K562 (cell line): ENCODE measurements around the gene LDB2. TPM values are rescaled to one million over a fixed set of nuclear protein-coding genes. Genes with fewer than 3 reads are reported as not detected.

Source experiments
- ATAC-seq: fragments of 200-7000 bp; cut with Tn5 transposase; 3 replicates; pipeline ENCODE4 v1.9.1; 2020; ENCODE audit warnings: moderate library complexity
- BruUV-seq: library from RNA; stranded (reverse); fragments of 400-500 nt; replicated peaks from 2 replicates; lab custom pipeline; 2021; lab: Mats Ljungman, UMichigan
- CTCF ChIA-PET: fragments of 300-600 bp; formaldehyde crosslinking; extraction: SDS; loops from one replicate; lab custom pipeline; 2021; ENCODE audit warnings: low intra/inter-chr PET ratio; lab: Yijun Ruan, JAX
- POLR2A ChIA-PET: fragments of 300-600, 350-650 bp; sonication (Branson Sonifier 250); formaldehyde crosslinking; extraction: SDS; loops from one replicate; lab custom pipeline; 2021; ENCODE audit warnings: antibody characterized with exemption, inconsistent platforms; lab: Yijun Ruan, JAX
- DNase-seq, 4 experiments: peaks; one replicate each; pipeline versions ENCODE4 v3.0.0 to v3.0.0-alpha.2; 2011 to 2018; ENCODE audit warnings: low spot score in 3 of 4, mixed read lengths in 3 of 4; ENCODE audit errors: extremely low read depth in 1 of 4
- FAIRE-seq: peaks from 2 replicates; lab custom pipeline; 2011; peaks lifted over from hg19 to GRCh38; lab: Jason Lieb, UNC
- H2AFZ ChIP-seq: 2 replicates; pipeline ENCODE4 v1.6.0; 2011; ENCODE audit warnings: low read depth, low read length, control low read depth, inconsistent platforms
- H3K27ac ChIP-seq: fragments of 200-600 bp; 3 replicates; pipeline ENCODE4 v1.8.0; 2011; ENCODE audit warnings: low read depth, mild to moderate bottlenecking, control low read depth, inconsistent platforms, low read length, moderate library complexity, mixed read lengths; ENCODE audit errors: extremely low read depth
- H3K27me3 ChIP-seq, 2 experiments: fragments of 300-600 bp in 1 of 2; 2 replicates in 1 of 2; 3 replicates in 1 of 2; pipeline versions ENCODE4 v1.6.0 to v1.8.0; 2011; ENCODE audit warnings: inconsistent platforms in 2 of 2, low read length in 2 of 2, mild to moderate bottlenecking in 1 of 2, mixed read lengths in 1 of 2, moderate library complexity in 1 of 2; ENCODE audit not compliant: control insufficient read depth in 2 of 2, insufficient read depth in 2 of 2
- H3K36me3 ChIP-seq: fragments of 300-600 bp; 3 replicates; pipeline ENCODE4 v1.8.0; 2011; ENCODE audit warnings: mild to moderate bottlenecking, low read length, inconsistent platforms; ENCODE audit not compliant: control insufficient read depth, insufficient read depth
- H3K4me1 ChIP-seq, 2 experiments: fragments of 200-600 bp in 1 of 2; replicated peaks in 1 of 2; 2 replicates in 1 of 2; 3 replicates in 1 of 2; pipeline versions ENCODE4 v1.5.1 to v1.8.0; 2011; ENCODE audit warnings: inconsistent platforms in 2 of 2, low read length in 2 of 2, mild to moderate bottlenecking in 1 of 2, mixed read lengths in 1 of 2, moderate library complexity in 1 of 2; ENCODE audit not compliant: control insufficient read depth in 2 of 2, insufficient read depth in 2 of 2
- H3K4me2 ChIP-seq: 2 replicates; pipeline ENCODE4 v1.6.1; 2011; ENCODE audit warnings: low read length, control low read depth, inconsistent platforms, mixed read lengths; ENCODE audit not compliant: insufficient read depth
- H3K4me3 ChIP-seq: fragments of 200-600 bp; sonication (generic), shearing (Covaris generic); 2 replicates; pipeline ENCODE4 v1.5.1; 2016; ENCODE audit warnings: control low read depth, inconsistent platforms
- H3K79me2 ChIP-seq: fragments of 200-600 bp; 3 replicates; pipeline ENCODE4 v1.8.0; 2011; ENCODE audit warnings: low read length, inconsistent platforms; ENCODE audit not compliant: control insufficient read depth, insufficient read depth
- H3K9ac ChIP-seq, 2 experiments: 2 replicates each; pipeline versions ENCODE4 v1.6.0 to v1.6.1; 2011; ENCODE audit warnings: low read depth in 2 of 2, low read length in 2 of 2, control low read depth in 1 of 2, inconsistent platforms in 1 of 2, mild to moderate bottlenecking in 1 of 2, mixed read lengths in 1 of 2; ENCODE audit not compliant: insufficient read depth in 1 of 2
- H3K9me1 ChIP-seq: one replicate; pipeline ENCODE4 v1.6.0; 2011; ENCODE audit warnings: inconsistent platforms, mild to moderate bottlenecking, low read length, moderate library complexity; ENCODE audit not compliant: control insufficient read depth, insufficient read depth
- H3K9me3 ChIP-seq: replicated peaks from 2 replicates; pipeline ENCODE4 v1.5.1; 2011; ENCODE audit warnings: low read depth, low read length, inconsistent platforms; ENCODE audit not compliant: control insufficient read depth, insufficient read depth
- H4K20me1 ChIP-seq: replicated peaks from 2 replicates; pipeline ENCODE4 v1.6.1; 2011; ENCODE audit warnings: low read length, inconsistent platforms, mixed read lengths; ENCODE audit not compliant: control insufficient read depth, insufficient read depth
- CREM ChIP-seq: IDR thresholded peaks from 2 replicates; pipeline ENCODE4 v1.6.1; 2014; ENCODE audit warnings: antibody characterized with exemption, low read depth
- HEY1 ChIP-seq: fragments of 250-450 bp; sonication (Bioruptor Pico); IDR thresholded peaks from 2 replicates; pipeline ENCODE4 v1.5.0; 2020; ENCODE audit warnings: mild to moderate bottlenecking, moderate library complexity, borderline replicate concordance
- NFRKB ChIP-seq: fragments of 450-650 bp; IDR thresholded peaks from 2 replicates; pipeline ENCODE4 v1.6.1; 2016; ENCODE audit warnings: low read depth
- TCF7 ChIP-seq: sonication (generic); IDR thresholded peaks from 2 replicates; pipeline ENCODE4 v1.6.1; 2016; ENCODE audit warnings: antibody characterized with exemption, borderline replicate concordance
- ZBED1 ChIP-seq: IDR thresholded peaks from 2 replicates; pipeline ENCODE4 v1.6.1; 2014
- ZBTB49 ChIP-seq: sonication (generic); formaldehyde crosslinking; IDR thresholded peaks from 2 replicates; pipeline ENCODE4 v1.8.0; 2022; ENCODE audit warnings: missing genetic modification reagents, mild to moderate bottlenecking, borderline replicate concordance
- ZC3H4 ChIP-seq: sonication (generic); formaldehyde crosslinking; IDR thresholded peaks from 2 replicates; pipeline ENCODE4 v1.9.0; 2021; ENCODE audit warnings: missing genetic modification reagents, borderline replicate concordance
- ZNF263 ChIP-seq: sonication (generic); formaldehyde crosslinking; IDR thresholded peaks from 2 replicates; pipeline ENCODE4 v1.8.0; 2022; ENCODE audit warnings: mild to moderate bottlenecking, missing genetic modification reagents, borderline replicate concordance
- WGBS: fragments of 100-300 bp; shearing (Covaris generic); methylation state at CpG from one replicate; pipeline ENCODE4 v1.1.6; 2016; ENCODE audit warnings: low coverage, mixed read lengths; ENCODE audit not compliant: insufficient coverage; ENCODE audit errors: missing lambda C conversion rate; 5-methylcytosine and 5-hydroxymethylcytosine counted together
- in situ Hi-C: fragments of 300-500 bp; cut with MboI; formaldehyde crosslinking; loops from 4 replicates; pipeline ENCODE4 v1.15.0; 2018; ENCODE audit warnings: inconsistent platforms, mixed read lengths
- intact Hi-C: fragments of 100-400 bp; cut with micrococcal nuclease; formaldehyde crosslinking; loops from 2 replicates; pipeline ENCODE4 v1.14.2; 2022
- polyA plus RNA-seq, 8 experiments: library from polyadenylated mRNA; depleted of rRNA in 4 of 8; stranded (reverse) in 5 of 8; unstranded in 3 of 8; fragments of >200 nt; fragmentation: Nextera tagmentation in 2 of 8; fragmentation: Illumina TruSeq in 1 of 8; extraction: Ambion mirVana in 2 of 8; extraction: Trizol in 1 of 8; gene quantifications; 2 replicates each; pipeline versions ENCODE4 v1.2.1 to v1.2.3, GENCODE V29; 2011 to 2014; ENCODE audit warnings: inconsistent platforms in 1 of 8, missing spikeins in 1 of 8
- total RNA-seq, 7 experiments: library from RNA; depleted of rRNA in 6 of 7; stranded (reverse); fragments of >200 nt in 6 of 7; fragmentation: Illumina TruSeq in 2 of 7; extraction: Trizol in 2 of 7; gene quantifications; 2 replicates each; pipeline versions ENCODE4 v1.2.1 to v1.2.3, GENCODE V29; 2011 to 2021; ENCODE audit warnings: low replicate concordance in 1 of 7
- TF ChIP-seq, protein P1 (sequence below): fragments of 250-450 bp; sonication (Bioruptor Pico); IDR thresholded peaks from 2 replicates; pipeline ENCODE4 v1.9.0; 2021; ENCODE audit warnings: mild to moderate bottlenecking
- TF ChIP-seq, protein P2 (sequence below): fragments of 250-450 bp; sonication (Bioruptor Pico); IDR thresholded peaks from 2 replicates; pipeline ENCODE4 v1.4.0; 2020
- TF ChIP-seq, protein P3 (sequence below): sonication (generic); formaldehyde crosslinking; IDR thresholded peaks from 2 replicates; pipeline ENCODE4 v1.8.1; 2023; ENCODE audit warnings: mild to moderate bottlenecking, missing genetic modification reagents

LDB2 gene
- total and polyA plus RNA-seq, 9 of the 15 experiments (the other 6 are each of a cell fraction or from before 2014, with no cell fraction given), result 0.10 to 0.20 TPM; not detected in 7

DNA sequence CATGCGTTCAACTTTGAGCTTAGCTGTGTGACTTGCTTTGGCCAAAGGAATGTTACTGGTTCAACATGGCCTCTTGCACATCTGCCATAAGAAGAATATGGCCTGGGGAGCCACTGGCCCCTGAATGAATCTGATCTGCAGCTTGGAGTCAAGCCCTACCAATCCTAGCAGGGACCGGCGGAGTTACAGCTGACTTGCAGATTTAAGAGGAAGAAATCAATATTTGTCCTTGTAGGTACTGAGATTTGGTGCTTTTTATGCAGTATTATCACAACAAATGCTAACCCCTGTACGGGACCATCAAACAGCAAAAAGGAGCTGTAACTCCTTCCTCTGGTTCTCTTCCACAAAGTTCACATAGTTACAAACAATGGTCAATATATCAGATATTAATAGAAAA, 252.0 kb downstream of the LDB2 start:
- no TSS peak for BruUV-seq
- WGBS, result 7% methylated on average over 4 of the region's 4 CpGs
- no peaks in the 10 kb centered on the region; the same call in 1 of the 2 replicates for H4K20me1 ChIP-seq
- H3K9me3 ChIP-seq, result no peaks in the 10 kb centered on the region
- DNase-seq, result no peak
- in situ Hi-C loops, result no loop called here
- ATAC-seq, result no peak
- no peaks in the 10 kb centered on the region for H3K27me3 ChIP-seq
- no peaks in the 10 kb centered on the region for H3K36me3 ChIP-seq
- FAIRE-seq, result no peak
- H3K4me3 ChIP-seq, result no peak overlapping the region
- intact Hi-C loops, result no loop called here
- no peaks in the 10 kb centered on the region for H3K4me1 ChIP-seq
- H3K27ac ChIP-seq, result no peak overlapping the region
- ChIA-PET CTCF (no interaction called here), POLR2A (no interaction called here)
- H3K9me1 ChIP-seq, result no peaks in the 10 kb centered on the region
- H3K4me2 ChIP-seq, result no peak overlapping the region
- H3K9ac ChIP-seq, result no peak overlapping the region
- no peak overlapping the region for H2AFZ ChIP-seq
- TF ChIP-seq ZC3H4 (CRISPR knock-in tag), result no peak
- TF ChIP-seq HEY1, result no peak
- no peak for TF ChIP-seq ZBED1
- TF ChIP-seq CREM, result no peak
- TF ChIP-seq, protein P1, sequence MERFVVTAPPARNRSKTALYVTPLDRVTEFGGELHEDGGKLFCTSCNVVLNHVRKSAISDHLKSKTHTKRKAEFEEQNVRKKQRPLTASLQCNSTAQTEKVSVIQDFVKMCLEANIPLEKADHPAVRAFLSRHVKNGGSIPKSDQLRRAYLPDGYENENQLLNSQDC (CRISPR knock-in tag), result no peak
- no peak for TF ChIP-seq TCF7
- TF ChIP-seq ZNF263 (CRISPR knock-in tag), result no peak
- no peak for TF ChIP-seq ZBTB49 (CRISPR knock-in tag)
- TF ChIP-seq, protein P2, sequence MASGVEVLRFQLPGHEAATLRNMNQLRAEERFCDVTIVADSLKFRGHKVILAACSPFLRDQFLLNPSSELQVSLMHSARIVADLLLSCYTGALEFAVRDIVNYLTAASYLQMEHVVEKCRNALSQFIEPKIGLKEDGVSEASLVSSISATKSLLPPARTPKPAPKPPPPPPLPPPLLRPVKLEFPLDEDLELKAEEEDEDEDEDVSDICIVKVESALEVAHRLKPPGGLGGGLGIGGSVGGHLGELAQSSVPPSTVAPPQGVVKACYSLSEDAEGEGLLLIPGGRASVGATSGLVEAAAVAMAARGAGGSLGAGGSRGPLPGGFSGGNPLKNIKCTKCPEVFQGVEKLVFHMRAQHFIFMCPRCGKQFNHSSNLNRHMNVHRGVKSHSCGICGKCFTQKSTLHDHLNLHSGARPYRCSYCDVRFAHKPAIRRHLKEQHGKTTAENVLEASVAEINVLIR, result no peak
- TF ChIP-seq NFRKB, result no peak
- TF ChIP-seq, protein P3, sequence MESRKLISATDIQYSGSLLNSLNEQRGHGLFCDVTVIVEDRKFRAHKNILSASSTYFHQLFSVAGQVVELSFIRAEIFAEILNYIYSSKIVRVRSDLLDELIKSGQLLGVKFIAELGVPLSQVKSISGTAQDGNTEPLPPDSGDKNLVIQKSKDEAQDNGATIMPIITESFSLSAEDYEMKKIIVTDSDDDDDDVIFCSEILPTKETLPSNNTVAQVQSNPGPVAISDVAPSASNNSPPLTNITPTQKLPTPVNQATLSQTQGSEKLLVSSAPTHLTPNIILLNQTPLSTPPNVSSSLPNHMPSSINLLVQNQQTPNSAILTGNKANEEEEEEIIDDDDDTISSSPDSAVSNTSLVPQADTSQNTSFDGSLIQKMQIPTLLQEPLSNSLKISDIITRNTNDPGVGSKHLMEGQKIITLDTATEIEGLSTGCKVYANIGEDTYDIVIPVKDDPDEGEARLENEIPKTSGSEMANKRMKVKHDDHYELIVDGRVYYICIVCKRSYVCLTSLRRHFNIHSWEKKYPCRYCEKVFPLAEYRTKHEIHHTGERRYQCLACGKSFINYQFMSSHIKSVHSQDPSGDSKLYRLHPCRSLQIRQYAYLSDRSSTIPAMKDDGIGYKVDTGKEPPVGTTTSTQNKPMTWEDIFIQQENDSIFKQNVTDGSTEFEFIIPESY, result no peak
- TF ChIP-seq, all 486 proteins: peak for 0
- H3K79me2 ChIP-seq, result no peaks in the 10 kb centered on the region
